HepG2 (cell line): ENCODE results near the gene GABRR2. TPM values are rescaled to one million over a fixed set of nuclear protein-coding genes. Genes with fewer than 3 reads are reported as not detected.

ENCODE experiments used
- ATAC-seq: fragments of 200-7000 bp; cut with Tn5 transposase; 3 replicates; pipeline ENCODE4 v1.9.1; 2020; ENCODE audit warnings: mild to moderate bottlenecking, moderate library complexity
- BruUV-seq: library from RNA; stranded (reverse); fragments of 400-500 nt; replicated peaks from 2 replicates; lab custom pipeline; 2021; lab: Mats Ljungman, UMichigan
- CTCF ChIA-PET: fragments of 300-600 bp; formaldehyde crosslinking; extraction: SDS; loops from one replicate; lab custom pipeline; 2021; ENCODE audit warnings: low total read pairs, inconsistent platforms, low intra/inter-chr PET ratio; lab: Yijun Ruan, JAX
- POLR2A ChIA-PET: fragments of 350-600 bp; sonication (Branson Sonifier 250); formaldehyde crosslinking; loops from one replicate; lab custom pipeline; 2020; ENCODE audit warnings: antibody characterized with exemption, inconsistent platforms; lab: Yijun Ruan, JAX
- DNase-seq: peaks from one replicate; pipeline ENCODE4 v3.0.0-alpha.2; 2015; ENCODE audit warnings: low spot score
- FAIRE-seq: peaks from 3 replicates; lab custom pipeline; 2011; peaks lifted over from hg19 to GRCh38; lab: Jason Lieb, UNC
- H2AFZ ChIP-seq: one replicate; pipeline ENCODE4 v1.6.1; 2011; ENCODE audit warnings: low read length, inconsistent platforms
- H3K27ac ChIP-seq: fragments of 300-600 bp; 3 replicates; pipeline ENCODE4 v1.8.0; 2011; ENCODE audit warnings: mixed run types, mild to moderate bottlenecking, mixed read lengths, low read length, inconsistent platforms; ENCODE audit not compliant: insufficient read depth; ENCODE audit errors: extremely low read length
- H3K27me3 ChIP-seq, 2 experiments: fragments of 200-600 bp in 1 of 2; 2 replicates in 1 of 2; 3 replicates in 1 of 2; pipeline versions ENCODE4 v1.6.0 to v1.8.0; 2011; ENCODE audit warnings: low read length in 2 of 2, mild to moderate bottlenecking in 2 of 2, moderate library complexity in 2 of 2, inconsistent platforms in 1 of 2; ENCODE audit not compliant: insufficient read depth in 2 of 2, control insufficient read depth in 1 of 2
- H3K36me3 ChIP-seq, 2 experiments: fragments of 200-600 bp in 1 of 2; replicated peaks in 1 of 2; 2 replicates in 1 of 2; 3 replicates in 1 of 2; pipeline versions ENCODE4 v1.5.1 to v1.8.0; 2011; ENCODE audit warnings: low read length in 2 of 2, inconsistent platforms in 1 of 2; ENCODE audit not compliant: insufficient read depth in 2 of 2, control insufficient read depth in 1 of 2
- H3K4me1 ChIP-seq: 2 replicates; pipeline ENCODE4 v1.5.1; 2012; ENCODE audit warnings: low read length, inconsistent platforms; ENCODE audit not compliant: insufficient read depth
- H3K4me2 ChIP-seq: 2 replicates; pipeline ENCODE4 v1.6.0; 2011; ENCODE audit warnings: low read depth, low read length, inconsistent platforms
- H3K4me3 ChIP-seq, 3 experiments: fragments of 200-600 bp in 1 of 3; sonication (generic), shearing (Covaris generic) in 1 of 3; replicated peaks in 1 of 3; 2 replicates each; pipeline ENCODE4 v1.5.1; 2011 to 2016; ENCODE audit warnings: low read length in 3 of 3, inconsistent platforms in 2 of 3, low read depth in 2 of 3, mild to moderate bottlenecking in 2 of 3, control low read depth in 1 of 3, mixed read lengths in 1 of 3; ENCODE audit not compliant: insufficient read depth in 1 of 3
- H3K79me2 ChIP-seq: one replicate; pipeline ENCODE4 v1.6.1; 2011; ENCODE audit warnings: low read length, inconsistent platforms; ENCODE audit not compliant: insufficient read depth
- H3K9ac ChIP-seq: 2 replicates; pipeline ENCODE4 v1.6.0; 2011; ENCODE audit warnings: mild to moderate bottlenecking, low read depth, low read length, inconsistent platforms; ENCODE audit not compliant: insufficient read depth
- H3K9me3 ChIP-seq: 2 replicates; pipeline ENCODE4 v1.5.1; 2012; ENCODE audit warnings: mild to moderate bottlenecking, low read length
- H4K20me1 ChIP-seq: 2 replicates; pipeline ENCODE4 v1.6.0; 2011; ENCODE audit warnings: inconsistent platforms, mild to moderate bottlenecking, low read length, moderate library complexity; ENCODE audit not compliant: insufficient read depth
- KDM1A ChIP-seq: IDR thresholded peaks from 2 replicates; pipeline ENCODE4 v1.6.1; 2016; ENCODE audit warnings: missing compliant biosample characterization
- KMT2A ChIP-seq: sonication (generic); formaldehyde crosslinking; IDR thresholded peaks from 2 replicates; pipeline ENCODE4 v1.4.0; 2020; ENCODE audit warnings: missing genetic modification reagents
- POGZ ChIP-seq: sonication (generic); formaldehyde crosslinking; IDR thresholded peaks from 2 replicates; pipeline ENCODE4 v1.4.0; 2020; ENCODE audit warnings: mild to moderate bottlenecking, missing genetic modification reagents
- SIN3B ChIP-seq: fragments of 150-350 bp; IDR thresholded peaks from 2 replicates; pipeline ENCODE4 v1.6.1; 2014; ENCODE audit warnings: low read length
- ZNF317 ChIP-seq: sonication (generic); formaldehyde crosslinking; IDR thresholded peaks from 2 replicates; pipeline ENCODE4 v1.5.0; 2020; ENCODE audit warnings: mild to moderate bottlenecking, missing genetic modification reagents
- ZNF572 ChIP-seq: sonication (generic); formaldehyde crosslinking; IDR thresholded peaks from 2 replicates; pipeline ENCODE4 v1.5.1; 2020; ENCODE audit warnings: mild to moderate bottlenecking, missing genetic modification reagents
- WGBS: methylation state at CpG from one replicate; pipeline ENCODE4 v1.1.6; 2017; ENCODE audit warnings: low lambda C conversion rate; 5-methylcytosine and 5-hydroxymethylcytosine counted together
- in situ Hi-C: cut with HindIII; loops from 2 replicates; pipeline ENCODE4 v1.10.0; 2017; ENCODE audit warnings: low pct_unique_long_range_greater_than_20kb; ENCODE audit not compliant: extremely low pct_ligation_motif_present
- intact Hi-C: fragments of 100-400 bp; cut with micrococcal nuclease; formaldehyde crosslinking; loops from one replicate; pipeline ENCODE4 v1.10.0; 2022; ENCODE audit not compliant: unreplicated experiment
- polyA plus RNA-seq, 8 experiments: library from polyadenylated mRNA; depleted of rRNA in 3 of 8; stranded (reverse) in 7 of 8; unstranded in 1 of 8; fragments of >200 nt; fragmentation: Illumina TruSeq in 4 of 8; extraction: Trizol in 4 of 8; gene quantifications; 2 replicates each; pipeline versions ENCODE4 v1.2.1 to v1.2.3, GENCODE V29; 2011 to 2016; ENCODE audit warnings: low read depth in 4 of 8, missing spikeins in 1 of 8, mixed read lengths in 1 of 8; ENCODE audit not compliant: insufficient read depth in 1 of 8
- total RNA-seq, 5 experiments: library from RNA; depleted of rRNA; stranded (reverse); fragments of >200 nt; fragmentation: Illumina TruSeq; extraction: Trizol; gene quantifications; 2 replicates each; pipeline ENCODE4 v1.2.3, GENCODE V29; 2016; ENCODE audit warnings: low read depth in 1 of 5
- TF ChIP-seq, protein P1 (sequence below): fragments of 450-650 bp; IDR thresholded peaks from 2 replicates; pipeline ENCODE4 v1.6.1; 2016

The GABRR2 gene
- total and polyA plus RNA-seq, 2 of the 13 experiments (the other 11 are each of a cell fraction or from before 2014, with no cell fraction given), result 0.13 TPM; not detected in 1

DNA sequence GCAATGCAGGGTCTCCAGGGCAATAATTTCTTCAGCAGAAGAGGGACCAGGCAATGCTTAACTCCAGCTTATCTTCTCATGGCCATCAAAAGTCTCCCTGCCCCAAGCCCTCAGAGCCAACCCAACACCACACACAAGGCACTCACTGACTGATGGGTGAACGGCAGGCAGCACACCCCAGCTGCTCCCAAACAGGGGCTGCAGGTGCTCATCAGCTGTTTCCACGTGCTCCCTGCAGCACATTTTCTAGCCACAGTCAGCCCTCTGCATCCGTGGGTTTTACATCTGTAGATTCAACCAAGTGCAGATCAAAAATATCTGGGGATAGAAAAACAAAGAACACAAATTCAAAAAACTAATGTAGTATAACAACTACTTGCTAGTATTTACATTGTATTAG is 94.0 kb downstream of the GABRR2 start:
- 0 out of 5 replicates have a peak, but pooled peaks cover 0 to 14% of the 10 kb centered on the region in 2 experiments for H3K27me3 ChIP-seq
- intact Hi-C loops, result no loop called here
- no peak for ATAC-seq

DNA sequence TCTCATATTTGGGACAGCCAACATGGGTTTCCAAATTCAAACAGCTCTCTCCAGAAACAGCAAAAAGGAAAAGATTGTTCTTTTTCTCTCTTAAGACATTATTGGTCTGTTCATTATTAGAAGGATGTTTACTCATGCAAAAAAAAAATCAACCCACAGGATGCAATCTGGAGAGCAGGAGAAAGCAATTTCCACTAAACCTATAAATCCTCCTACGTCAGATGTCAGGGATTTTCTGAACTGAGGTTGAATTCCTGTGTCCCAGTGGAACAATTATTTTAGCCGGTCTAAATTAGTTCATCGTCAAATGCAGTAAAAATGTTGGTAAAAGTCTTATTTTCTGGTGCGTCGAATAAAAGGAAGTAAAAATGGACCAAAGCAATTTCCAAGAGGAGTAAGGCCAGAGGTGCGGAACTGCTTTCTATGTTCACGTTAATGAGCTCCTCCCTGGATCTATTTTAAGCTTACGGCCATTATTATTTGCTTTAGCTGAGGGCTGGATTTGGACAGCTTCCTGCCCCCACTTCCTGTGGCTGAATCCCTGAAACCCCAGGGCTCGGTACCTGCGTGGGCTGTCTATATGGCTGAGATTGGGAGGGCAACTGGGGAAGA is 97.7 kb downstream of the GABRR2 start, which contains the start of gene GABRR1:
Gene GABRR1, minus strand, starts transcription at position 60 of the 612 bp plus-strand sequence. Its CDS starts 36 bp downstream, at position 24.
- Histone ChIP-seq H3K27me3 (0 out of 5 replicates have a peak, but pooled peaks cover 0 to 11% of the 10 kb centered on the region in 2 experiments), H3K4me1 (no peaks in the 10 kb centered on the region), H3K9ac (no peak within 1 kb of the TSS), H3K36me3 (no peaks in the 10 kb centered on the region), H3K4me3 (no peak within 1 kb of the TSS), H3K27ac (no peak within 1 kb of the TSS), H2AFZ (no peak within 1 kb of the TSS), H4K20me1 (no peaks in the 10 kb centered on the region), H3K9me3 (no peaks in the 10 kb centered on the region), H3K4me2 (no peak within 1 kb of the TSS), H3K79me2 (no peaks in the 10 kb centered on the region)
- no peak for ATAC-seq
- intact Hi-C loops, result no loop called here
- CTCF ChIA-PET, result no interaction called here
- no peak for TF ChIP-seq ZNF317
- TF ChIP-seq POGZ (CRISPR knock-in tag), result no peak
- no peak for TF ChIP-seq KDM1A (CRISPR knock-in tag)
- no peak for TF ChIP-seq KMT2A (CRISPR knock-in tag)
- TF ChIP-seq SIN3B, result no peak
- in situ Hi-C loops, result no loop called here
- no peak for FAIRE-seq
- POLR2A ChIA-PET, result no interaction called here
- no TSS peak for BruUV-seq
- WGBS, result 53% methylated on average over 10 of the region's 10 CpGs
- DNase-seq, result no peak

More for the DNA sequence above, 94.0 kb downstream of the GABRR2 start:
- ChIA-PET POLR2A (no interaction called here), CTCF (no interaction called here)
- Histone ChIP-seq H2AFZ (no peak overlapping the region), H3K4me3 (no peak overlapping the region), H3K79me2 (no peaks in the 10 kb centered on the region), H3K4me1 (no peaks in the 10 kb centered on the region), H3K4me2 (no peak overlapping the region), H3K9ac (no peak overlapping the region), H3K27ac (no peak overlapping the region), H3K9me3 (no peaks in the 10 kb centered on the region), H4K20me1 (no peaks in the 10 kb centered on the region), H3K36me3 (no peaks in the 10 kb centered on the region)
- DNase-seq, result no peak
- 0% methylated on average over 3 of the region's 3 CpGs for WGBS
- no peak for FAIRE-seq
- no TSS peak for BruUV-seq
- TF ChIP-seq, protein P1, sequence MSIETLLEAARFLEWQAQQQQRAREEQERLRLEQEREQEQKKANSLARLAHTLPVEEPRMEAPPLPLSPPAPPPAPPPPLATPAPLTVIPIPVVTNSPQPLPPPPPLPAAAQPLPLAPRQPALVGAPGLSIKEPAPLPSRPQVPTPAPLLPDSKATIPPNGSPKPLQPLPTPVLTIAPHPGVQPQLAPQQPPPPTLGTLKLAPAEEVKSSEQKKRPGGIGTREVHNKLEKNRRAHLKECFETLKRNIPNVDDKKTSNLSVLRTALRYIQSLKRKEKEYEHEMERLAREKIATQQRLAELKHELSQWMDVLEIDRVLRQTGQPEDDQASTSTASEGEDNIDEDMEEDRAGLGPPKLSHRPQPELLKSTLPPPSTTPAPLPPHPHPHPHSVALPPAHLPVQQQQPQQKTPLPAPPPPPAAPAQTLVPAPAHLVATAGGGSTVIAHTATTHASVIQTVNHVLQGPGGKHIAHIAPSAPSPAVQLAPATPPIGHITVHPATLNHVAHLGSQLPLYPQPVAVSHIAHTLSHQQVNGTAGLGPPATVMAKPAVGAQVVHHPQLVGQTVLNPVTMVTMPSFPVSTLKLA, result peak; percentile 35; the same call in 1 of the 2 replicates
- no peak for TF ChIP-seq ZNF572
- TF ChIP-seq, all 625 proteins: peak for 1
- in situ Hi-C loops, result no loop called here
